ENCODE measurements around the gene CGB7.

GRCh38 chr19:49011194-49011593 is 46.4 kb downstream of the CGB7 start:
- TF ChIP-seq TAF1 (IDR thresholded peaks at IDR 0.05; ENCODE audit: low read depth, low read length) (no peak), POLR2A (IDR thresholded peaks at IDR 0.05; ENCODE audit: low read depth, low read length) (no peak), POLR2AphosphoS5 (IDR thresholded peaks at IDR 0.05; ENCODE audit: low read depth, low read length) (no peak), SPI1 (IDR thresholded peaks at IDR 0.05; ENCODE audit: low read depth, low read length) (no peak), PAX5 (IDR thresholded peaks at IDR 0.05; ENCODE audit: insufficient read depth, low read length, severe bottlenecking) (no peak), POU2F2 (IDR thresholded peaks at IDR 0.05; ENCODE audit: low read depth, low read length) (no peak)
